Body of pancreas (tissue), 4 donors: Measurements from ENCODE around the gene KRT78.

ENCODE experiments used
- CTCF ChIP-seq, 7 experiments: fragments of 450-650 bp in 4 of 7; fragments of 200-600 bp in 3 of 7; sonication (generic) in 3 of 7; IDR thresholded peaks; one replicate each; pipeline ENCODE4 v1.5.1; 2016 to 2019; ENCODE audit warnings: antibody characterized with exemption in 7 of 7
- POLR2A ChIP-seq, 3 donors: fragments of 450-650 bp; IDR thresholded peaks; one replicate each; pipeline ENCODE4 v1.6.1; 2016; ENCODE audit warnings: antibody characterized with exemption in 3 of 3, mild to moderate bottlenecking in 2 of 3

- no peak for TF ChIP-seq CTCF (IDR thresholded peaks at IDR 0.05)
- TF ChIP-seq POLR2A (IDR thresholded peaks at IDR 0.05), result no peak
Measured at GRCh38 chr12:52808573-52809160, 40.1 kb downstream of the KRT78 start.
